ENCODE results near the gene MIOS. TPM values are rescaled to one million over a fixed set of nuclear protein-coding genes. Genes with fewer than 3 reads are reported as not detected.

Gene MIOS
- polyA plus RNA-seq, 1 donor (not counting 4 experiments of a cell fraction or from before 2014, with no cell fraction given) = 29.2 TPM

GRCh38 chr7:7628476-7628875, 61.8 kb downstream of the MIOS start:
- no peak for DNase-seq (ENCODE audit: low read depth, low spot score)
- no peak overlapping the region for H3K4me3 ChIP-seq (ENCODE audit: control insufficient read depth in 2 of 3, extremely low read depth in 1 of 3, insufficient read depth in 2 of 3, low read depth in 1 of 3, low read length in 3 of 3)
- no peak overlapping the region for H2AFZ ChIP-seq (ENCODE audit: control insufficient read depth, low read length)
- no peaks in the 10 kb centered on the region for H3K9me1 ChIP-seq (ENCODE audit: control insufficient read depth, extremely low read depth, insufficient read depth, low read length)
- no peaks in the 10 kb centered on the region for H3K4me1 ChIP-seq (ENCODE audit: control insufficient read depth, extremely low read depth, insufficient read depth, low read length)
- no peaks in the 10 kb centered on the region for H3K79me2 ChIP-seq (ENCODE audit: control insufficient read depth, insufficient read depth, low read length)
- H3K27me3 ChIP-seq (ENCODE audit: control insufficient read depth, extremely low read depth, insufficient read depth, low read length) = no peaks in the 10 kb centered on the region
- TF ChIP-seq CTCF (optimal IDR thresholded peaks at IDR 0.05 in 1 of 3, IDR thresholded peaks at IDR 0.05 in 1 of 3, conservative IDR thresholded peaks at IDR 0.05 in 1 of 3; ENCODE audit: extremely low read depth in 1 of 3, insufficient read depth in 2 of 3, low read length in 3 of 3) = no peak
- TF ChIP-seq EZH2 (IDR thresholded peaks at IDR 0.05; ENCODE audit: low read length) = no peak
- H4K20me1 ChIP-seq (ENCODE audit: control insufficient read depth, extremely low read depth, insufficient read depth, low read length) = no peaks in the 10 kb centered on the region
- dilution Hi-C loops (cut with MboI; ENCODE audit: extremely low pct_ligation_motif_present, low sequenced_read_pairs) = no loop called here
- H3K36me3 ChIP-seq (ENCODE audit: control insufficient read depth in 2 of 2, extremely low read depth in 1 of 2, insufficient read depth in 2 of 2, low read length in 2 of 2) = no peaks in the 10 kb centered on the region
- no peaks in the 10 kb centered on the region for H3K9me3 ChIP-seq (ENCODE audit: control insufficient read depth, low read depth, low read length)
- no peak overlapping the region for H3K9ac ChIP-seq (ENCODE audit: control insufficient read depth, extremely low read depth, insufficient read depth, low read length)
- no peak overlapping the region for H3K27ac ChIP-seq (ENCODE audit: control insufficient read depth, insufficient read depth, low read length)
- no peak for FAIRE-seq
- H3K4me2 ChIP-seq (ENCODE audit: control insufficient read depth, extremely low read depth, insufficient read depth, low read depth, low read length) = no peak overlapping the region

GRCh38 chr7:7630626-7631329, 64.1 kb downstream of the MIOS start:
- no peaks in the 10 kb centered on the region for H3K9me1 ChIP-seq (ENCODE audit: control insufficient read depth, extremely low read depth, insufficient read depth, low read length)
- H3K79me2 ChIP-seq (ENCODE audit: control insufficient read depth, insufficient read depth, low read length) = no peaks in the 10 kb centered on the region
- H3K27ac ChIP-seq (ENCODE audit: control insufficient read depth, insufficient read depth, low read length) = no peak overlapping the region
- DNase-seq (ENCODE audit: low read depth, low spot score) (no peak), FAIRE-seq (no peak)
- H3K36me3 ChIP-seq (ENCODE audit: control insufficient read depth in 2 of 2, extremely low read depth in 1 of 2, insufficient read depth in 2 of 2, low read length in 2 of 2) = no peaks in the 10 kb centered on the region
- H3K27me3 ChIP-seq (ENCODE audit: control insufficient read depth, extremely low read depth, insufficient read depth, low read length) = no peaks in the 10 kb centered on the region
- no peaks in the 10 kb centered on the region for H3K9me3 ChIP-seq (ENCODE audit: control insufficient read depth, low read depth, low read length)
- no peak overlapping the region for H3K4me3 ChIP-seq (ENCODE audit: control insufficient read depth in 2 of 3, extremely low read depth in 1 of 3, insufficient read depth in 2 of 3, low read depth in 1 of 3, low read length in 3 of 3)
- H4K20me1 ChIP-seq (ENCODE audit: control insufficient read depth, extremely low read depth, insufficient read depth, low read length) = no peaks in the 10 kb centered on the region
- TF ChIP-seq EZH2 (IDR thresholded peaks at IDR 0.05; ENCODE audit: low read length) (no peak), CTCF (optimal IDR thresholded peaks at IDR 0.05 in 1 of 3, IDR thresholded peaks at IDR 0.05 in 1 of 3, conservative IDR thresholded peaks at IDR 0.05 in 1 of 3; ENCODE audit: extremely low read depth in 1 of 3, insufficient read depth in 2 of 3, low read length in 3 of 3) (no peak)
- no peak overlapping the region for H3K9ac ChIP-seq (ENCODE audit: control insufficient read depth, extremely low read depth, insufficient read depth, low read length)
- no peaks in the 10 kb centered on the region for H3K4me1 ChIP-seq (ENCODE audit: control insufficient read depth, extremely low read depth, insufficient read depth, low read length)
- no peak overlapping the region for H2AFZ ChIP-seq (ENCODE audit: control insufficient read depth, low read length)
- H3K4me2 ChIP-seq (ENCODE audit: control insufficient read depth, extremely low read depth, insufficient read depth, low read depth, low read length) = no peak overlapping the region
- dilution Hi-C loops (cut with MboI; ENCODE audit: extremely low pct_ligation_motif_present, low sequenced_read_pairs) = no loop called here

All from keratinocyte (primary cell).